Fibroblast of mammary gland (primary cell): ENCODE data around the gene TMEM131.
"Not testable (repeated sequence)": the region's sequence is repeated elsewhere in the genome, so short reads cannot be mapped to it uniquely, and the experiment has no call there.

ENCODE experiments used
- DNase-seq: peaks from one replicate; pipeline ENCODE4 v3.0.0-alpha.2; 2010; ENCODE audit warnings: low read depth
- H3K4me3 ChIP-seq: 2 replicates; pipeline ENCODE4 v1.5.1; 2011; ENCODE audit warnings: low read depth, mild to moderate bottlenecking, low read length, moderate library complexity; ENCODE audit not compliant: control insufficient read depth
- TF ChIP-seq, protein P1 (sequence below): conservative IDR thresholded peaks from 2 replicates; pipeline ENCODE4 v1.5.1; 2011; ENCODE audit warnings: low read depth, low read length, inconsistent platforms; ENCODE audit not compliant: control insufficient read depth, insufficient read depth

TMEM131 gene

DNA sequence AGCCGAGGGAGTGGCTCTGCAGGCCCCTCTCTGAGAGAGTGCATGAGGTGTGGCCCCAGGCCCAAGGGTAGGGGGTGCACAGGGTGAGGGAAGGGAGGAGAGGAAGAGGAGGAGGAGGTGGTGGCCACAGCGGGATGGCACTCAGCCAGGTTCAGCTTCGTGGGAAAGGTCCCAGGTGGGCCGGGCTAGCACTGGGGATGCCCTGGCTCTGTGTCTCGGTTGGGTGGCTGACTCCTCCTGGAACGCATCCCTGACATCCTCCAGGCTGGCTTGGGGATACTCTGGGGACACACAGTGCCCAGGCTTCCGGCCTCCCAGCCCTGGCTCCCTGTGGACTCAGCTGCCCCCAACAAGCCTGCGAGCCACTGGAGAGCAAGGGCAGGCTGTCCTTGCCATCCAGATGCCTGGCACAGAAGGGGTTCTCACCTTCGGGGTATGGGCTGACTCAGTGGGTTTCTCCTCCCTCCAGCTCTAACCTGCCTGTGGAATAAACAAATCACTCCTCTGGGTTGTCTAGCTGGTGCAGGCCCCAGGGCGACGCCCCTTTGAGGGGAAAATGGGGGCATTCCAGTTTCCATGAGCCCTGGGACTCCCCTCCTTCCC lies 283.0 kb downstream of the TMEM131 start:
- TF ChIP-seq, protein P1, sequence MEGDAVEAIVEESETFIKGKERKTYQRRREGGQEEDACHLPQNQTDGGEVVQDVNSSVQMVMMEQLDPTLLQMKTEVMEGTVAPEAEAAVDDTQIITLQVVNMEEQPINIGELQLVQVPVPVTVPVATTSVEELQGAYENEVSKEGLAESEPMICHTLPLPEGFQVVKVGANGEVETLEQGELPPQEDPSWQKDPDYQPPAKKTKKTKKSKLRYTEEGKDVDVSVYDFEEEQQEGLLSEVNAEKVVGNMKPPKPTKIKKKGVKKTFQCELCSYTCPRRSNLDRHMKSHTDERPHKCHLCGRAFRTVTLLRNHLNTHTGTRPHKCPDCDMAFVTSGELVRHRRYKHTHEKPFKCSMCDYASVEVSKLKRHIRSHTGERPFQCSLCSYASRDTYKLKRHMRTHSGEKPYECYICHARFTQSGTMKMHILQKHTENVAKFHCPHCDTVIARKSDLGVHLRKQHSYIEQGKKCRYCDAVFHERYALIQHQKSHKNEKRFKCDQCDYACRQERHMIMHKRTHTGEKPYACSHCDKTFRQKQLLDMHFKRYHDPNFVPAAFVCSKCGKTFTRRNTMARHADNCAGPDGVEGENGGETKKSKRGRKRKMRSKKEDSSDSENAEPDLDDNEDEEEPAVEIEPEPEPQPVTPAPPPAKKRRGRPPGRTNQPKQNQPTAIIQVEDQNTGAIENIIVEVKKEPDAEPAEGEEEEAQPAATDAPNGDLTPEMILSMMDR: no peak
- H3K4me3 ChIP-seq: no peak overlapping the region
- DNase-seq: no peak

DNA sequence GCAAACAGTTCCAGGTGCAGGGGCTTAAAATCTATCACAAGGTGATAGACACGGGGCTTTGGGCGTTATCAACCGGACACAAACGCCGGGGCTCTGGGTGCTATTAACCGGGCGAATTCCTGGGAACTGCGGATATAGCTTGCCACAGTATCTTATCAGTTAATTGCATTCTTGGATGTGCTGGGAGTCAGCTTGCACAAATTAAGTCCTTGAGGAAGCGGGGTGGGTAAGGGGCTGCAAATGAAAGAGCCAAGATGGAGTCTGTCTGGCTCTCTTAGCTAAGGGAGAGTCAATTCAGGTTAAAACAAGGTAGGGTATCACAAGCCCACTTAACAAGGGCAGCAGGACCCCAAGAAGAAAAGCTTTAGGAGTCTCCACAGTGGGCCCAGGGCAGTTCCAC lies 283.6 kb downstream of the TMEM131 start:
- DNase-seq, H3K4me3 ChIP-seq: not testable (repeated sequence)

DNA sequence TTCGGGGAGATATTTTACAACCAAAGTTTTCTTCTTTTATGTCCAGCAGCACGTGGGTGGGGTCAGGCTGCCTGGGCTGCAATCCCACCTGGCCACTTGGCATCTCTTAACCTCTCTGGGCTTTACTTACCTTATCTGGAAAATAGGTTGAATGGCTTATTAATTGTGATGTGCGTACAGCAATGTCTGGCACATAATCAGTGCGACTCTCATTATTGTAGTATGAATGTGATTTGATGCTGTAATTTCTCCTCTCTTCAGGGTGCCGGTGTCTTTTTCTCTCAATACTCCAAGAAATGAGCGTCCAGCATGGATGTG lies 284.4 kb downstream of the TMEM131 start:
- TF ChIP-seq, protein P1: no peak
- DNase-seq: no peak
- no peak overlapping the region for H3K4me3 ChIP-seq

DNA sequence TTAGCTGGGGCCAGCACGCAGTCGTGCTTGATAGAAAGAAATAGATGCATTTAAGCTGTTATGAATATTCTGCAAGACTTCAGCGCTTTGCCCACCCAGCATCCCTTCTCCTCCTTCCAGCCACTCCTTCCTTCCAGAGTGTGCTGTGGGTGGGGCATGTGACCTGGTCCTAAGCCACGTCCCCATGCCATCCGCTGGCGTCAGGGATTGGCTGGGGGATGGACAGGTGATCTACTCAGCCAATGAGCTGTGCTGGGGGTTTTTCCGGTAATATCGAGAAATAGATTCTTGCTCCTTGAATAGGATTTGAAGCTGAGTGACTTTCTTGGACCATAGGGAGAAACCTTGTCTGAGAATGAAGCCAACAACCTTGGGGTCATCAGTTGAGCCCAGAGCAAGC lies 287.1 kb downstream of the TMEM131 start:
- DNase-seq: no peak
- TF ChIP-seq, protein P1: no peak
- H3K4me3 ChIP-seq: no peak overlapping the region

DNA sequence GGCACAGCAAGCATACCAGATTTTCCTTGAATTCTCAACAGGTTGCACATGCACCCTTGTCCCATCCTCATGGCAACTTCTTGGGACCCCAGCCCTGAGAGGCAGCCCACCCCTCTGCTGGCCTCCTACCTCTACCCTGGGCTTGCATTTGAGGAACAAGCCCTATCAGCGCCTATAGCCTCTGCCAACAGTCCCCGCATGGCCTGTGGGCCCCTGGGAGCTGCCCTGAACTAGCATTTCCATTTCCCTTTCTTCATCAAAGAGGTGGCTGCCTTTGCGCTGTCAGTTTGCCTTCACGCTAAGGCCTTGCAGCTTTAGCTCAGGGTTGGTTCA lies 287.7 kb downstream of the TMEM131 start:
- TF ChIP-seq, protein P1: no peak
- no peak overlapping the region for H3K4me3 ChIP-seq
- no peak for DNase-seq

DNA sequence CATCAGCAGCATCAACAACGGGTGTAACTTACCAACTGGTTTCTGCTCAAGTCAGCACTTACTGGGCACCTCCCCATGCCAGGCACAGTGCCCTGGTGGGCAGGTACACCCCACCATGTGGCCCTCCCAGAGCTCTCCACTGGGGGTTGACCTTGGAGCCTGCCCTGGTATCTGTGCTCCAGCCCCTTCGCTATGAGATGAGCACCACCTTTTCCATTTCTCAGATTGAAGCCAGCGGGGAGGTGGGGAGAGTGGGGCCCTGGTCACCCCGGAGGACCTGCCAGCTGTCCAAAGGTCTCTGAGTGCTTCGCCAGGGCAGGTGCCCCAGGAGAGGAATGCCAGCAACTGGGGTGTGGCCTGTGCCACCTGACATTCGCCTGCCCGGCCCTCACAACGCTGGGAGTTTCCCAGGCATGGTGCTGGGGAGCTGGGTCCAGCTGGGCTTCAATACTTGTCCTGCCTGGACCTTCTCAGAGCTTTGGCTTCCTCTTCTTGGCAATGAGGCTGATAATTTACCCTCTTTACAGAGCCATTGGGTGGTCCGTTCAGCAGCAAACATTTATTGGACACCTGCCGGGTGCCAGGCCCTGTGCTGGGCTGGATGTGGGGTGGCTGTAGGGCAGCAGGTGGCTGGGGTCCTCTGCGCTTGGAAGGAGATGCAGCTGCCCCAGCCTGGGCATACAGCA lies 288.2 kb downstream of the TMEM131 start:
- DNase-seq: no peak
- H3K4me3 ChIP-seq: no peak overlapping the region
- TF ChIP-seq, protein P1: no peak

DNA sequence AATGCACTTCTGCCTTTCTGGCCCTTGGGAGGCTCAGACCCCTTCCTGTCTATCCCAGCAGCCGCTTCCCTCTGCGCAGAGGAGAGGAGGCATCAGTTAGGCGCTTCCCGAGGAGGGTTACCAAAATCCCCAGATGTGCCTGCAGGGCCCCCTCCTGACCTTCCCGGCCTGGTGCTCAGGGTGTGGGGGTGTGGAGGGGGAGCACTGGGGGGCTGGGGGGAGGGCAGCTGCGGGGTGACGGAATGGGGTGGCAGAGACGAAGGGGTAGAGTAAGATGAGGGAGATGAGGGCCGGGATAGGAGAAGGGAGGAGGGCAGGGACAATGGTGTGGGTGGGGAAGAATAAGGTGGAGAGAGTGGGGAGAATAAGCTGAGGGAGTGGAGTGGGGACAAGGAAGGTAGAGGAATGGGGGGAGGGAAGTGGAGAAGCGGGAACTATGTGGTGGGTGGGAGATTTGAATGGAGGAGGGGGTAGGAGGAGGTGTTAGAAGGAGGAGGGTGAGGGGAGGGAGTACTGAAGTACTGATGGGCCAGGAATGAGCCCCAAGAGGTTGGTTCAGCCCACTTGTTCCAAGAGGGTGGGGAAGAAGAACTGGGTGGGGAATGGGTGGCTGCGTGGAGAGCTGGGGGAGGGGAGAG lies 288.9 kb downstream of the TMEM131 start:
- no peak for DNase-seq
- TF ChIP-seq, protein P1: no peak
- H3K4me3 ChIP-seq: no peak overlapping the region
